Measurements from ENCODE around the gene AGBL1. TPM values are rescaled to one million over a fixed set of nuclear protein-coding genes. Genes with fewer than 3 reads are reported as not detected.

The AGBL1 gene
- total and polyA plus RNA-seq, 4 donors = not detected

DNA sequence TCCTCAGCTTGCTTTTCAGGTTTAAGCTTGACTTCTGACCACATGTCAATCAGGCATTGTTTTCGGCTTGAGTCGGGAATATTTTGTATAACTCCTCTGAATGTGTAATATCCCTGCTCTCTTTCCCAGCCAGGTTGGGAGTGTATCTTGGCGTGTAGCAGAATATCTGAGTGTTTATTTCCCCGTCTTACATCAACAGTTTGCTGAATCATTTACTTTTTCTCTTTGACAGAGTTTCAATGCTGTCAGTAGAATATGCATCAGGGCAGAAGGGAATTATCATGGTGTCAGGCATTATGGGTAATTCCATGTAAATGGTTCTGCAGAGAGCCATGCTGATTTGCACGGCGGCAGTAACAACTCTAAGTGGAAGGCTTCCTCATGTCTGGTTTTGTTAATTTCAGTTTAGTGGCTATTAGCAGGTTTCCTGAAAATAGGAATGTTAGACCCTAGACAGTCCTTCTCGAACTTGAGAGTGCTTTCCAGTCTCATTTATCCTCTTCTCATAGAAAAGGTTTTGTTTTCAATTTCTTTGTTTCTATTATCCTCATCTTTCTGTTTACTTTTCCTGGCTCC, 566.3 kb downstream of the AGBL1 start:
- Histone ChIP-seq H3K9me3 (ENCODE audit: control insufficient read depth in 4 of 4, low read length in 3 of 4) (peaks cover 0 to 3% (median 0%) of the 10 kb centered on the region in 4 donors), H3K27me3 (ENCODE audit: control insufficient read depth in 4 of 4, insufficient read depth in 4 of 4, low read length in 3 of 4) (no peaks in the 10 kb centered on the region), H3K4me1 (ENCODE audit: control insufficient read depth in 4 of 4, insufficient read depth in 4 of 4, low read length in 3 of 4) (no peaks in the 10 kb centered on the region), H3K36me3 (ENCODE audit: control insufficient read depth in 4 of 4, insufficient read depth in 3 of 4, low read depth in 1 of 4, low read length in 3 of 4) (no peaks in the 10 kb centered on the region), H3K27ac (ENCODE audit: low read depth in 1 of 2, low read length in 2 of 2) (no peak overlapping the region), H3K4me3 (ENCODE audit: low read depth in 1 of 3, low read length in 3 of 3) (no peak overlapping the region), H3K9ac (ENCODE audit: low read depth in 1 of 2, low read length in 2 of 2) (no peak overlapping the region)
- WGBS = 78% methylated on average over 7 of the region's 7 CpGs
- DNase-seq (ENCODE audit: low spot score) = no peak
- TF ChIP-seq, protein P1, sequence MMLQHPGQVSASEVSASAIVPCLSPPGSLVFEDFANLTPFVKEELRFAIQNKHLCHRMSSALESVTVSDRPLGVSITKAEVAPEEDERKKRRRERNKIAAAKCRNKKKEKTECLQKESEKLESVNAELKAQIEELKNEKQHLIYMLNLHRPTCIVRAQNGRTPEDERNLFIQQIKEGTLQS (IDR thresholded peaks at IDR 0.05) = no peak

DNA sequence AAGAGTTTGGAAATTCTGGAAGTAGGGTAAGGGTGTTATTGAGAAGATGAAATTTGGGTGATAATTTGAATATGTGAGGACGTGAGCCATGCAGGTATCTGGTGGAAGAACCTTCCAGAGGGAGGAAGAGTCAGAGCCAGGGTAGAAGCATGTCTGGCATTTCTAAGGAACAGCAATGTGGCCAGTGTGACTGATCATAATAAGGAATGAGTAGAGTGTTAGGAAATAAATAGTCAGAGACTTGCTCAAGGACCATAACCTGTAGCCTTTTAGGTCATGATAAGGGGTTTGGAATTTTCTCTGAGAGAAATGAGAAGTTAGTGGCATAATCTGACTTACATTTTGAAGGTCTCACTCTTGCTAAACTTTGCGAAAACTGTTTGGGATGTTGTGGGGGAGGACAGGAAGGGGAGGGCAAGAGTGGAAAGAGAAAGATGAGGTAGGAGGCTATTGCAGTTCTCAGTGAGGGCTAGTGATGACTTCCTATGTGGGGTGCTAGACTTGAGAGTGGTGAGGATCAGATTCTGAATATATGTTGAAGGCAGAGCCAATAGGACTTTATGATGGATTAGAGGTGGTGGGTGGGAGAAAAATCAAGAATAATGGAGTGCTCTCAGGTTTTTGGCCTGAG, 568.3 kb downstream of the AGBL1 start:
- DNase-seq (ENCODE audit: low spot score) = no peak
- Histone ChIP-seq H3K36me3 (ENCODE audit: control insufficient read depth in 4 of 4, insufficient read depth in 3 of 4, low read depth in 1 of 4, low read length in 3 of 4) (no peaks in the 10 kb centered on the region), H3K4me3 (ENCODE audit: low read depth in 1 of 3, low read length in 3 of 3) (no peak overlapping the region), H3K9ac (ENCODE audit: low read depth in 1 of 2, low read length in 2 of 2) (no peak overlapping the region), H3K4me1 (ENCODE audit: control insufficient read depth in 4 of 4, insufficient read depth in 4 of 4, low read length in 3 of 4) (no peaks in the 10 kb centered on the region), H3K27me3 (ENCODE audit: control insufficient read depth in 4 of 4, insufficient read depth in 4 of 4, low read length in 3 of 4) (peaks cover 0 to 3% (median 0%) of the 10 kb centered on the region in 4 donors), H3K27ac (ENCODE audit: low read depth in 1 of 2, low read length in 2 of 2) (no peak overlapping the region), H3K9me3 (ENCODE audit: control insufficient read depth in 4 of 4, low read length in 3 of 4) (peaks cover 0 to 3% (median 0%) of the 10 kb centered on the region in 4 donors)
- 67% methylated on average over 2 of the region's 2 CpGs for WGBS
- no peak for TF ChIP-seq YY1 (IDR thresholded peaks at IDR 0.05)
- no peak for TF ChIP-seq EGR1 (IDR thresholded peaks at IDR 0.05; ENCODE audit: low read depth in 2 of 2)
- TF ChIP-seq, protein P1 (IDR thresholded peaks at IDR 0.05) = no peak
- TF ChIP-seq TAF1 (conservative IDR thresholded peaks at IDR 0.05) = no peak
- TF ChIP-seq, protein P2, sequence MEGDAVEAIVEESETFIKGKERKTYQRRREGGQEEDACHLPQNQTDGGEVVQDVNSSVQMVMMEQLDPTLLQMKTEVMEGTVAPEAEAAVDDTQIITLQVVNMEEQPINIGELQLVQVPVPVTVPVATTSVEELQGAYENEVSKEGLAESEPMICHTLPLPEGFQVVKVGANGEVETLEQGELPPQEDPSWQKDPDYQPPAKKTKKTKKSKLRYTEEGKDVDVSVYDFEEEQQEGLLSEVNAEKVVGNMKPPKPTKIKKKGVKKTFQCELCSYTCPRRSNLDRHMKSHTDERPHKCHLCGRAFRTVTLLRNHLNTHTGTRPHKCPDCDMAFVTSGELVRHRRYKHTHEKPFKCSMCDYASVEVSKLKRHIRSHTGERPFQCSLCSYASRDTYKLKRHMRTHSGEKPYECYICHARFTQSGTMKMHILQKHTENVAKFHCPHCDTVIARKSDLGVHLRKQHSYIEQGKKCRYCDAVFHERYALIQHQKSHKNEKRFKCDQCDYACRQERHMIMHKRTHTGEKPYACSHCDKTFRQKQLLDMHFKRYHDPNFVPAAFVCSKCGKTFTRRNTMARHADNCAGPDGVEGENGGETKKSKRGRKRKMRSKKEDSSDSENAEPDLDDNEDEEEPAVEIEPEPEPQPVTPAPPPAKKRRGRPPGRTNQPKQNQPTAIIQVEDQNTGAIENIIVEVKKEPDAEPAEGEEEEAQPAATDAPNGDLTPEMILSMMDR (IDR thresholded peaks at IDR 0.05; ENCODE audit: low read depth, low read length, missing input control) = no peak
- no peak for TF ChIP-seq HNF4G (IDR thresholded peaks at IDR 0.05)
- TF ChIP-seq SP1 (IDR thresholded peaks at IDR 0.05) = no peak

DNA sequence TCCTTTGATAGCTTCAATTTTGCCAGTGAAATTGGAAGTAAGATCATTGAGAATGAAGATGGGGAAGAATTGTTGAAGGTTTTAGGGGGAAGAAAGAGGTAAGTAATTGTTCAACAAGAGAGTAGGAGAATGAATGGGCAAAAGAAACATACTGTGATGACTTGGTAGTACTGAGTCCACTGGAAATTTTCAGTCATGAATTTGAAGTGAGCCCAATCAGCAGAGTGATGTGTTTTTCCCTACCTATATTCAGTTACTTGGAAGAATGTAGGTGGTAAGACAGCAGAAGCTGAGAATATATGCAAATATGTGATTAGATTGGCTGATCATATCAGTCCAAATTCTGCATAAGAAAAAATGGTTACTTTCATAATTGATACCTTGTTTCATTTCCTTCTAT, 569.6 kb downstream of the AGBL1 start:
- no peak overlapping the region for H3K27ac ChIP-seq (ENCODE audit: low read depth in 1 of 2, low read length in 2 of 2)
- H3K4me3 ChIP-seq (ENCODE audit: low read depth in 1 of 3, low read length in 3 of 3) = no peak overlapping the region
- no peaks in the 10 kb centered on the region for H3K36me3 ChIP-seq (ENCODE audit: control insufficient read depth in 4 of 4, insufficient read depth in 3 of 4, low read depth in 1 of 4, low read length in 3 of 4)
- peaks cover 0 to 3% (median 0%) of the 10 kb centered on the region in 4 donors for H3K27me3 ChIP-seq (ENCODE audit: control insufficient read depth in 4 of 4, insufficient read depth in 4 of 4, low read length in 3 of 4)
- H3K4me1 ChIP-seq (ENCODE audit: control insufficient read depth in 4 of 4, insufficient read depth in 4 of 4, low read length in 3 of 4) = no peaks in the 10 kb centered on the region
- DNase-seq (ENCODE audit: low spot score) = no peak
- no peak overlapping the region for H3K9ac ChIP-seq (ENCODE audit: low read depth in 1 of 2, low read length in 2 of 2)
- H3K9me3 ChIP-seq (ENCODE audit: control insufficient read depth in 4 of 4, low read length in 3 of 4) = peaks cover 0 to 3% (median 0%) of the 10 kb centered on the region in 4 donors
- TF ChIP-seq JUND (IDR thresholded peaks at IDR 0.05) (no peak), GABPA (IDR thresholded peaks at IDR 0.05 in 1 of 2, conservative IDR thresholded peaks at IDR 0.05 in 1 of 2) (no peak), FOXA2 (IDR thresholded peaks at IDR 0.05) (no peak), RAD21 (IDR thresholded peaks at IDR 0.05) (no peak), TAF1 (conservative IDR thresholded peaks at IDR 0.05) (no peak), YY1 (IDR thresholded peaks at IDR 0.05) (no peak), EGR1 (IDR thresholded peaks at IDR 0.05; ENCODE audit: low read depth in 2 of 2) (no peak), HNF4A (conservative IDR thresholded peaks at IDR 0.05) (no peak), FOXA1 (IDR thresholded peaks at IDR 0.05) (no peak), RXRA (IDR thresholded peaks at IDR 0.05) (no peak)
- TF ChIP-seq, protein P3, sequence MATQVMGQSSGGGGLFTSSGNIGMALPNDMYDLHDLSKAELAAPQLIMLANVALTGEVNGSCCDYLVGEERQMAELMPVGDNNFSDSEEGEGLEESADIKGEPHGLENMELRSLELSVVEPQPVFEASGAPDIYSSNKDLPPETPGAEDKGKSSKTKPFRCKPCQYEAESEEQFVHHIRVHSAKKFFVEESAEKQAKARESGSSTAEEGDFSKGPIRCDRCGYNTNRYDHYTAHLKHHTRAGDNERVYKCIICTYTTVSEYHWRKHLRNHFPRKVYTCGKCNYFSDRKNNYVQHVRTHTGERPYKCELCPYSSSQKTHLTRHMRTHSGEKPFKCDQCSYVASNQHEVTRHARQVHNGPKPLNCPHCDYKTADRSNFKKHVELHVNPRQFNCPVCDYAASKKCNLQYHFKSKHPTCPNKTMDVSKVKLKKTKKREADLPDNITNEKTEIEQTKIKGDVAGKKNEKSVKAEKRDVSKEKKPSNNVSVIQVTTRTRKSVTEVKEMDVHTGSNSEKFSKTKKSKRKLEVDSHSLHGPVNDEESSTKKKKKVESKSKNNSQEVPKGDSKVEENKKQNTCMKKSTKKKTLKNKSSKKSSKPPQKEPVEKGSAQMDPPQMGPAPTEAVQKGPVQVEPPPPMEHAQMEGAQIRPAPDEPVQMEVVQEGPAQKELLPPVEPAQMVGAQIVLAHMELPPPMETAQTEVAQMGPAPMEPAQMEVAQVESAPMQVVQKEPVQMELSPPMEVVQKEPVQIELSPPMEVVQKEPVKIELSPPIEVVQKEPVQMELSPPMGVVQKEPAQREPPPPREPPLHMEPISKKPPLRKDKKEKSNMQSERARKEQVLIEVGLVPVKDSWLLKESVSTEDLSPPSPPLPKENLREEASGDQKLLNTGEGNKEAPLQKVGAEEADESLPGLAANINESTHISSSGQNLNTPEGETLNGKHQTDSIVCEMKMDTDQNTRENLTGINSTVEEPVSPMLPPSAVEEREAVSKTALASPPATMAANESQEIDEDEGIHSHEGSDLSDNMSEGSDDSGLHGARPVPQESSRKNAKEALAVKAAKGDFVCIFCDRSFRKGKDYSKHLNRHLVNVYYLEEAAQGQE (IDR thresholded peaks at IDR 0.05) = no peak
- TF ChIP-seq, protein P4, sequence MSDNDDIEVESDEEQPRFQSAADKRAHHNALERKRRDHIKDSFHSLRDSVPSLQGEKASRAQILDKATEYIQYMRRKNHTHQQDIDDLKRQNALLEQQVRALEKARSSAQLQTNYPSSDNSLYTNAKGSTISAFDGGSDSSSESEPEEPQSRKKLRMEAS (IDR thresholded peaks at IDR 0.05) = no peak
- TF ChIP-seq, protein P2 (IDR thresholded peaks at IDR 0.05; ENCODE audit: low read depth, low read length, missing input control) = no peak
- TF ChIP-seq, protein P1 (IDR thresholded peaks at IDR 0.05) = no peak
